Measurements from ENCODE around the gene CACNG5. TPM values are rescaled to one million over a fixed set of nuclear protein-coding genes. Genes with fewer than 3 reads are reported as not detected.

Gene CACNG5
- total and polyA plus RNA-seq, 8 donors, result 0.15 to 0.77 (median 0.29) TPM; not detected in 2

DNA sequence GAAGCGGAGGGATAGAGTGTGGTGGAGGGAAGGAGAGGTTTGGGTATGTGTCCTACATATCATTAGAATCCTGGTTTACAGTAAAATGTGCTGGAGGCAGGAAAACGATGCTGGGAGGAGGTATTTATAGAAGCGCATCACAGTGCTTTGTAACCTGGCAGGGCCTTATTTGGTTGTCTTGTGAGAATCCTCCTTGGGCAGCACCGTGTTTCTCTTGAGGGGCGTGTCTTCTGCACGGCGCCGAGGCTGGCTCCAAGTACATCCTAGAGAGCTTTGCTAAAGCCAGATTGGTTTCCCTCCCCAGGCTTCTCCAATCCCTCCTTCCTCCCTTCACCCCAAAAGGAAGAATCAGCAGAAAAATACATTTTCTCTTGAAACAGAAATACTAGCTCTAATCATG lies 24.4 kb downstream of the CACNG5 start:
- intact Hi-C loops (cut with DNase I), result no loop called here
- Histone ChIP-seq H3K4me1 (no peaks in the 10 kb centered on the region), H3K4me3 (no peak overlapping the region), H3K9me3 (no peaks in the 10 kb centered on the region), H3K27me3 (no peaks in the 10 kb centered on the region), H3K36me3 (no peaks in the 10 kb centered on the region), H3K27ac (no peak overlapping the region)
- TF ChIP-seq CTCF (IDR thresholded peaks at IDR 0.05), result no peak
- ATAC-seq (no peak), DNase-seq (no peak), FAIRE-seq (no peak)
- 75 to 79% methylated on average over 8 of the region's 8 CpGs for WGBS, 2 donors

DNA sequence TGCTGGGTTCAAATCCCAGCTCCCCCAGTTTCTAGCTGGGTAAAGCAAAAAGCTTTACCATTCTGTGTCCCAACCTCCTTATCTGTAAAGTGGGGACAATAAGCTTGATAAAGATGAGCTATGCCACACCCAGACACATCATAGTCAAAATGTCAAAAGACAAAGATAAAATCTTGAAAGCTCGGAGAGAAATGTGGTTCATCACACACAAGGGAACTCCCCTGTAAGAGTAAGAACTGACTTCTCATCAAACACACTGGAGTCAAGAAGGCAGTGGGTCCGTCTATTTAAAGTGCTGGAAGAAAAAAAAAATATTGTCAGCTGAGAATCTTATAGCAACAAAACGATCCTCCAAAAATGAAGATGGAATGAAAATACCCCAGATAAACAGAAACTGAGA lies 25.3 kb downstream of the CACNG5 start:
- Histone ChIP-seq H3K4me3 (no peak overlapping the region), H3K4me1 (no peaks in the 10 kb centered on the region), H3K27ac (no peak overlapping the region), H3K27me3 (no peaks in the 10 kb centered on the region), H3K9me3 (no peaks in the 10 kb centered on the region), H3K36me3 (no peaks in the 10 kb centered on the region)
- ATAC-seq, result no peak
- DNase-seq, result no peak
- intact Hi-C loops (cut with DNase I), result no loop called here
- FAIRE-seq, result no peak
- WGBS, 2 donors, result 70 to 80% methylated on average over 3 of the region's 3 CpGs
- TF ChIP-seq CTCF (IDR thresholded peaks at IDR 0.05), result no peak

- no peak for DNase-seq
- TF ChIP-seq CTCF (IDR thresholded peaks at IDR 0.05), result no peak
- Histone ChIP-seq H3K27ac (no peak overlapping the region), H3K36me3 (no peaks in the 10 kb centered on the region), H3K9me3 (no peaks in the 10 kb centered on the region), H3K4me1 (no peaks in the 10 kb centered on the region), H3K4me3 (no peak overlapping the region), H3K27me3 (no peaks in the 10 kb centered on the region)
- intact Hi-C loops (cut with DNase I), result no loop called here
- ATAC-seq, result no peak
- FAIRE-seq, result no peak
- 75 to 84% methylated on average over 2 of the region's 2 CpGs for WGBS, 2 donors
These were observed 28.9 kb downstream of the CACNG5 start for GRCh38 chr17:66863820-66864219.

GRCh38 chr17:66865151-66865550 lies 30.2 kb downstream of the CACNG5 start:
- no peaks in the 10 kb centered on the region for H3K36me3 ChIP-seq
- H3K27ac ChIP-seq, result no peak overlapping the region
- intact Hi-C loops (cut with DNase I), result no loop called here
- H3K4me1 ChIP-seq, result no peaks in the 10 kb centered on the region
- TF ChIP-seq CTCF (IDR thresholded peaks at IDR 0.05), result no peak
- WGBS, 2 donors, result 83 to 91% methylated on average over 1 of the region's 1 CpG
- no peaks in the 10 kb centered on the region for H3K9me3 ChIP-seq
- ATAC-seq, result no peak
- H3K4me3 ChIP-seq, result no peak overlapping the region
- no peak for DNase-seq
- no peak for FAIRE-seq
- no peaks in the 10 kb centered on the region for H3K27me3 ChIP-seq

GRCh38 chr17:66873962-66874361 lies 39.0 kb downstream of the CACNG5 start:
- 79 to 82% methylated on average over 2 of the region's 2 CpGs for WGBS, 2 donors
- TF ChIP-seq CTCF (IDR thresholded peaks at IDR 0.05), result no peak
- FAIRE-seq, result no peak

More at GRCh38 chr17:66873962-66874361, 39.0 kb downstream of the CACNG5 start:
- Histone ChIP-seq H3K4me3 (no peak overlapping the region), H3K4me1 (no peaks in the 10 kb centered on the region), H3K27me3 (no peaks in the 10 kb centered on the region), H3K9me3 (no peaks in the 10 kb centered on the region), H3K36me3 (no peaks in the 10 kb centered on the region), H3K27ac (no peak overlapping the region)
- DNase-seq, result no peak
- no peak for ATAC-seq
- intact Hi-C loops (cut with DNase I), result no loop called here

All from pancreas (tissue), 10 donors.